Dermis microvascular lymphatic vessel endothelial cell (primary cell): ENCODE data around the gene SNAP91. TPM values are rescaled to one million over a fixed set of nuclear protein-coding genes. Genes with fewer than 3 reads are reported as not detected.
"Not testable (repeated sequence)": the region's sequence is repeated elsewhere in the genome, so short reads cannot be mapped to it uniquely, and the experiment has no call there.

Experiments used
- DNase-seq, 2 donors: peaks; one replicate each; pipeline versions ENCODE4 v3.0.0 to v3.0.0-alpha.2; 2010; ENCODE audit warnings: low read depth in 2 of 2
- total RNA-seq: library from RNA; depleted of rRNA; stranded (reverse); fragments of >200 nt; gene quantifications from 2 replicates; pipeline ENCODE4 v1.2.1, GENCODE V29; 2014

Gene SNAP91
- total RNA-seq, 1 donor from 2014 or later = 0.13 TPM

GRCh38 chr6:83629908-83630307 is 79.0 kb downstream of the SNAP91 start:
- DNase-seq = not testable (repeated sequence)

GRCh38 chr6:83615025-83615999 is 93.6 kb downstream of the SNAP91 start:
- peak; percentile 41 to 45 for DNase-seq

- DNase-seq = no peak
Measured at GRCh38 chr6:83613378-83613777, 95.5 kb downstream of the SNAP91 start.

- DNase-seq = no peak
Measured at GRCh38 chr6:83609248-83609647, 99.7 kb downstream of the SNAP91 start.

GRCh38 chr6:83605517-83605916 is 103.4 kb downstream of the SNAP91 start:
- no peak for DNase-seq

GRCh38 chr6:83603551-83603950 is 105.3 kb downstream of the SNAP91 start:
- DNase-seq = no peak

- no peak for DNase-seq
Measured at GRCh38 chr6:83601119-83601518, 107.8 kb downstream of the SNAP91 start.

- DNase-seq = no peak
Measured at GRCh38 chr6:83600459-83600858, 108.4 kb downstream of the SNAP91 start.

- DNase-seq = no peak
Measured at GRCh38 chr6:83597511-83597910, 111.4 kb downstream of the SNAP91 start.

GRCh38 chr6:83597051-83597450 is 111.8 kb downstream of the SNAP91 start:
- DNase-seq = no peak

- DNase-seq = no peak
Measured at GRCh38 chr6:83594941-83595340, 114.0 kb downstream of the SNAP91 start.

- DNase-seq = no peak
Measured at GRCh38 chr6:83593395-83593785, 115.5 kb downstream of the SNAP91 start.

- peak in 1 of 2 donors; percentile 17 for DNase-seq
Measured at GRCh38 chr6:83592770-83593394, 116.0 kb downstream of the SNAP91 start.

- DNase-seq = no peak
Measured at GRCh38 chr6:83590416-83590815, 118.5 kb downstream of the SNAP91 start.

GRCh38 chr6:83589076-83589475 is 119.8 kb downstream of the SNAP91 start:
- DNase-seq = no peak

GRCh38 chr6:83578057-83578456 is 130.8 kb downstream of the SNAP91 start:
- DNase-seq = no peak

GRCh38 chr6:83574783-83575182 is 134.1 kb downstream of the SNAP91 start:
- DNase-seq = no peak

GRCh38 chr6:83571663-83572185 is 137.2 kb downstream of the SNAP91 start:
- DNase-seq = not testable (repeated sequence)

GRCh38 chr6:83558975-83559374 is 149.9 kb downstream of the SNAP91 start:
- no peak for DNase-seq

GRCh38 chr6:83556871-83557270 is 152.0 kb downstream of the SNAP91 start:
- no peak for DNase-seq

- not testable (repeated sequence) for DNase-seq
Measured at GRCh38 chr6:83551748-83552147, 157.2 kb downstream of the SNAP91 start.

GRCh38 chr6:83550482-83550881 is 158.4 kb downstream of the SNAP91 start:
- DNase-seq = not testable (repeated sequence)
